ENCODE results near the gene SLC16A5.

GRCh38 chr17:75133001-75133400, 45.2 kb downstream of the SLC16A5 start:
- TF ChIP-seq TAF1 (IDR thresholded peaks at IDR 0.05; ENCODE audit: low read depth) (no peak), EP300 (IDR thresholded peaks at IDR 0.05; ENCODE audit: borderline replicate concordance) (no peak), RAD21 (IDR thresholded peaks at IDR 0.05; ENCODE audit: low read depth) (no peak), CEBPB (IDR thresholded peaks at IDR 0.05) (no peak), USF1 (IDR thresholded peaks at IDR 0.05) (no peak), YY1 (IDR thresholded peaks at IDR 0.05; ENCODE audit: low read depth) (no peak), FOXM1 (IDR thresholded peaks at IDR 0.05; ENCODE audit: borderline replicate concordance, low read depth) (no peak), EGR1 (IDR thresholded peaks at IDR 0.05) (no peak), MAX (IDR thresholded peaks at IDR 0.05) (no peak), REST (IDR thresholded peaks at IDR 0.05; ENCODE audit: low read depth) (no peak)

Data from Ishikawa (cell line).